Retinal pigment epithelial cell (primary cell): Measurements from ENCODE around the gene GNL1.
"Not testable (repeated sequence)": the region's sequence is repeated elsewhere in the genome, so short reads cannot be mapped to it uniquely, and the experiment has no call there.

Experiments used
- DNase-seq: peaks from one replicate; pipeline ENCODE4 v3.0.0-alpha.2; 2010; ENCODE audit warnings: low read depth
- H3K4me3 ChIP-seq: 2 replicates; pipeline ENCODE4 v1.5.1; 2011; ENCODE audit warnings: mild to moderate bottlenecking, low read length, control low read depth, moderate library complexity
- TF ChIP-seq, protein P1 (sequence below): conservative IDR thresholded peaks from 2 replicates; pipeline ENCODE4 v1.5.1; 2011; ENCODE audit warnings: low read depth, low read length, control low read depth, inconsistent platforms

GNL1 gene

DNA sequence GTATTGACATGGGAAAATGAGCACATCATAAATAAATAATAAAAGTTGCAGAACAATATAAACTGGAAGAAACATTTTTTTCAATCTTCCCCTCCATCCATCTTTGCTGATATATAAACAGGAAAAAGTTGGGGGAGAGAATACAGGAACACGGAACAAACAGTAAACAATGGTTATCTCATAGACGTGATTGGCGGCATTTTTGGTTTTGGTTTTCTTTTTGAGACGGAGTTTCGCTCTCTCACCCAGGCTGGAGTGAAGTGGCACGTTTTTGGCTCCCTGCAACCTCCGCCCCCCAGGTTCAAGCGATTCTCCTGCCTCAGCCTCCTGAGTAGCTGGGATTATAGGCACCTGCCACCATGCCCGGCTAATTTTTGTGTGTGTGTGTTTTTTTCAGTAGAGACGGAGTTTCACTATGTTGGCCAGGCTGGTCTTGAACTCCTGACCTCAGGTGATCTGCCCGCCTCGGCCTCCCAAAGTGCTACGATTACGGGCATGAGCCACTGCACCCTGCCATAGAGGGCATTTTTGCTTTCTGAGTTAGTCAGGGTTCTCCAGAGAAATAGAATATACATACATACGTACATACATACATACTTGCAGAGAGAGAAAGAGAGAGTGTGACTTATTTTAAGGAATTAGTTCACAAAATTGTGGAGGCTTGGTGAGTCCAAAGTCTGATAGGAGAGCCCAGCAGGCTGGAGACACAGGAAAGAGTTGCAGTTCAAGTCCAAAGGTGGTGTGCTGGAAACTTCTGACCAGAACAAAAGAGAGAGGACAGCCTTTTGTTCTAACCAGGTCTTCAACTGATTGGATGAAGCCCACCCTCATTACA, 22.6 kb downstream of the GNL1 start:
- DNase-seq: no peak
- TF ChIP-seq, protein P1, sequence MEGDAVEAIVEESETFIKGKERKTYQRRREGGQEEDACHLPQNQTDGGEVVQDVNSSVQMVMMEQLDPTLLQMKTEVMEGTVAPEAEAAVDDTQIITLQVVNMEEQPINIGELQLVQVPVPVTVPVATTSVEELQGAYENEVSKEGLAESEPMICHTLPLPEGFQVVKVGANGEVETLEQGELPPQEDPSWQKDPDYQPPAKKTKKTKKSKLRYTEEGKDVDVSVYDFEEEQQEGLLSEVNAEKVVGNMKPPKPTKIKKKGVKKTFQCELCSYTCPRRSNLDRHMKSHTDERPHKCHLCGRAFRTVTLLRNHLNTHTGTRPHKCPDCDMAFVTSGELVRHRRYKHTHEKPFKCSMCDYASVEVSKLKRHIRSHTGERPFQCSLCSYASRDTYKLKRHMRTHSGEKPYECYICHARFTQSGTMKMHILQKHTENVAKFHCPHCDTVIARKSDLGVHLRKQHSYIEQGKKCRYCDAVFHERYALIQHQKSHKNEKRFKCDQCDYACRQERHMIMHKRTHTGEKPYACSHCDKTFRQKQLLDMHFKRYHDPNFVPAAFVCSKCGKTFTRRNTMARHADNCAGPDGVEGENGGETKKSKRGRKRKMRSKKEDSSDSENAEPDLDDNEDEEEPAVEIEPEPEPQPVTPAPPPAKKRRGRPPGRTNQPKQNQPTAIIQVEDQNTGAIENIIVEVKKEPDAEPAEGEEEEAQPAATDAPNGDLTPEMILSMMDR: no peak
- no peak overlapping the region for H3K4me3 ChIP-seq

DNA sequence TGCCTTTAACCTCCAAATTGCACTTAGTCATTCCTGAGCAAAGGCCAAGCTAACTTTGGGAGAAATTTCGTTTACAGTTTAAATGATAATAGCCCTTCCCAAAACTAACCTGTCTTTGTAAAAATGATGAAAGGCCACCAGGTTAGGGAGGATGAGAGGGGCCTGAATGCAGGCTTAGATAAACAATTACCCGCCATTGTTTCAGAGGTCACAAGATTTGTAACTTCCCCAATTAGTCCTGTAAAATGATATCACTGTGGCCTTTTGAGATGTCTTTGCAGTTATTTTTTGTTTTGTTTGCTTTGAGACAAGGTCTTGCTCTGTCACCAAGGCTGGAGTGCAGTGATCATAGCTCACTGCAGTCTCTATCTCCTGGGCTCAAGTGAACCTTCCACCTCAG, 26.3 kb downstream of the GNL1 start:
- no peak overlapping the region for H3K4me3 ChIP-seq
- TF ChIP-seq, protein P1: no peak
- DNase-seq: no peak

DNA sequence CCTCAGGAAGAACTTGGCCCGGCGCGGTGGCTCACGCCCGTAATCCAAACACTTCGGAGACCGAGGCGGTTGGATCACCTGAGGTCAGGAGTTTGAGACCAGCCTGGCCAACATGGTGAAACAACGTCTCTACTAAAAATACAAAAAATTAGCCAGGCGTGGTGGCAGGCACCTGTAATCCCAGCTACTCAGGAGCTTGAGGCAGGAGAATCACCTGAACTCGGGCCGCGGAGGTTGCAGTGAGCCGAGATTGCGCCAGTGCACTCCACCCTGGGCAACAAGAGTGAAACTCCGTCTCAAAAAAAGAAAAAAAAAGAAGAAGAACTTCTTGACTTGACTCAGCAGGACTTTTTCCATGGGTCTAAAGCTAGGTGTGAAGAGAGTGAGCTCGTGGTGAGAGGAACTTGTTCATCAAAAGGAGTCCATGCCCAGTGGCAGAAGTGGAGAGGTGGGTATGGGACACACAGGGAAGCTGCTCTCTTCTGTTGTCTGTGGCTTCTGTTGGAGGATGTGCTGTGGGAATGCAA, 26.9 kb downstream of the GNL1 start:
- DNase-seq, H3K4me3 ChIP-seq: not testable (repeated sequence)

DNA sequence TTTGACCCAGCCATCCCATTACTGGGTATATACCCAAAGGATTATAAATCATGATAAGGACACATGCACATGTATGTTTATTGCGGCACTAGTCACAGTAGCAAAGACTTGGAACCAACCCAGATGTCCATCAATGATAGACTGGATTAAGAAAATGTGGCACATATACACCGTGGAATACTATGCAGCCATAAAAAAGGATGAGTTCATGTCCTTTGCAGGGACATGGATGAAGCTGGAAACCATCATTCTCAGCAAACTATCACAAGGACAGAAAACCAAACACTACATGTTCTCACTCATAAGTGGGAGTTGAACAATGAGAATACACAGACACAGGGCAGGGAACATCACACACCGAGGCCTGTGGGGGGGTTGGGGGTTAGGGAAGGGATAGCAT, 29.8 kb downstream of the GNL1 start:
- not testable (repeated sequence) for DNase-seq, H3K4me3 ChIP-seq

DNA sequence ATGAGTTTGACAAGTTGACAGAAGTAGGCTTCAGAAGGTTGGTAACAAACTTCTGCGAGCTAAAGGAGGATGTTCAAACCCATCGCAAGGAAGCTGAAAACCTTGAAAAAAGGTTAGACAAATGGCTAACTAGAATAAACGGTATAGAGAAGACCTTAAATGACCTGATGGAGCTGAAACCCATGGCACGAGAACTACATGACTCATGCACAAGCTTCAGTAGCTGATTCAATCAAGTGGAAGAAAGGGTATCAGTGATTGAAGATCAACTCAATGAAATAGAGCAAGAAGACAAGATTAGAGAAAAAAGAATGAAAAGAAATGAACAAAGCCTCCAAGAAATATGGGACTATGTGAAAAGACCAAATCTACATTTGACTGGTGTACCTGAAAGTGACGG, 34.3 kb downstream of the GNL1 start:
- not testable (repeated sequence) for DNase-seq

DNA sequence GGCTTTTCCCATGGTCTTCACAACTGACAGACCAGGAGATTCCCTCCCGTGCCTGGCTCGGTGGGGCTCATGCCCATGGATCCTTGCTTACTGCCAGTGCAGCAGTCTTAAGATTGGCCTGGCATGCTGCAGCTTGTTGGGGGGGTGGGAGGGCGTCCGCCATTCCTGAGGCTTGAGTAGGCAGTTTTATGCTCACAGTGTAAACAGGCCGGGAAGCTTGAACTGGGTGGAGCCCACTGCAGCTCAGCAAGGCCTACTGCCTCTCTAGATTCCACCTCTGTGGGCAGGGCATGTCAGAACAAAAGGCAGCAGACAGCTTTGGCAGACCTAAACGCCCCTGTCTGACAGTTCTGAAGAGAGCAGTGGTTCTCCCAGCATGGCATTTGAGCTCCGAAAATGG, 35.2 kb downstream of the GNL1 start:
- peak; percentile 36 for DNase-seq
- H3K4me3 ChIP-seq: not testable (repeated sequence)

More for the DNA sequence above, 34.3 kb downstream of the GNL1 start:
- H3K4me3 ChIP-seq: not testable (repeated sequence)

DNA sequence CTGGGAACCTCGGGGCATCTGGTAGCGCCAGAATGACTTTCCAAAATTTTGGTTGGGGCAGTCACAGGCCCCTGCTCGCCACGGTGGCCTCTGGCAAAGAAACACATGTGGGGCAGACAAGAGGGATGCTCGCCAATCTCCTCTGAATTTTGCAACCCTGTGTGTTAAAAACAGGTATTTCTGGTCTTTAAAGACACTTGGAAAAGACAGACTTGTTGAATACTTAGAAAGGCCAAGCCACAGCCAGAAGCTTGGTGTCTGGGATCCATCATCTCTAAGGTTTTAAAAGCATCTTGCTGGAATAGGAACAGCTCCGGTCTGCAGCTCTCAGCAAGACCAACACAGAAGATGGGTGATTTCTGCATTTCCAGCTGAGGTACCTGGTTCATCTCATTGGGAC, 35.8 kb downstream of the GNL1 start:
- H3K4me3 ChIP-seq: no peak overlapping the region
- TF ChIP-seq, protein P1: no peak
- no peak for DNase-seq

DNA sequence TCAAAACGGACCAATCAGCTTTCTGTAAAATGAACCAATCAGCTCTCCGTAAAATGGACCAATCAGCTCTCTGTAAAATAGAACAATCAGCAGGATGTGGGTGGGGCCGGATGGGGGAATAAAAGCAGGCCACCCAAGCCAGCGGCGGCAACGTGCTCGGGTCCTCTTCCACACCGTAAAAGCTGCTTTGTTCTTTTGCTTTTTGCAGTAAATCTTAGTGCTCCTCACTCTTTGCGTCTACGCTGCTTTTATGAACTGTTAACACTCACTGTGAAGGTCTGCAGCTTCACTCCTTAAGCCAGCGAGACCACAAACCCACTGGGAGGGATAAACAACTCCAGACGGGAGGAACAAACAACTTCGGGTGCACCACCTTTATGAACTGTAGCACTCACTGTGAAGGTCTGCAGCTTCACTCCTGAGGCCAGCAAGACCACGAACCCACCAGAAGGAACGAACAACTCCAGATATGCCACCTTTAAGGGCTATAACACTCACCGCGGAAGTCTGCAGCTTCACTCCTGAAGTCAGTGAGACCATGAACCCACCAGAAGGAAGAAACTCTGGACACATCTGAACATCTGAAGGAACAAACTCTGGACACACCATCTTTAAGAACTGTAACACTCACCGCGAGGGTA, 37.7 kb downstream of the GNL1 start:
- not testable (repeated sequence) for H3K4me3 ChIP-seq, DNase-seq

DNA sequence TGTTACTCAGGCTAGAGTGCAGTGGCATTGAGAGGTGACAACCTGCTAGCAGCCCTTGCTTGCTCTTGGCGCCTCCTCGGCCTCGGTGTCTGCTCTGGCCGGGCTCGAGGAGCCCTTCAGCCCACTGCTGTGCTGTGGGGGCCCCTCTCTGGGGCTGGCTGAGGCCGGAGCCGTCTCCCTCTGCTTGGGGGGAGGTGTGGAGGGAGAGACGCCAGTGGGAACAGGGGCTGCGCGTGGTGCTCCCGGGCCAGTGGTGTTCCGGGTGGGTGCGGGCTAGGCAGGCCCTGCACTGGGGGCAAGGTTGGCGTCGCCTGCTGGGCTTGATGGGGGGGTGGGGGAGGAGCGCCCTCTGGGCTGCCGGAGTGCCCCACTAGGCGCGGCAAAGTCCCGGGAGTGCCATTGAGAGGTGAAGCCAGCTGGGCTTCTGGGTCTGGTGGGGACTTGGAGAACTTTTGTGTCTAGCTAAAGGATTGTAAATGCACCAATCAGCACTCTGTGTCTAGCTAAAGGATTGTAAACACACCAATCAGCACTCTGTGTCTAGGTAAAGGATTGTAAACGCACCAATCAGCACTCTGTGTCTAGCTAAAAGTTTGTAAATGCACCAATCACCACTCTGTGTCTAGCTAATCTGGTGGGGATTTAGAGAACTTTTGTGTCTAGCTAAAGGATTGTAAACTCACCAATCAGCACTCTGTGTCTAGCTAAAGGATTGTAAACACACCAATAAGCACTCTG, 38.4 kb downstream of the GNL1 start:
- not testable (repeated sequence) for H3K4me3 ChIP-seq, DNase-seq

DNA sequence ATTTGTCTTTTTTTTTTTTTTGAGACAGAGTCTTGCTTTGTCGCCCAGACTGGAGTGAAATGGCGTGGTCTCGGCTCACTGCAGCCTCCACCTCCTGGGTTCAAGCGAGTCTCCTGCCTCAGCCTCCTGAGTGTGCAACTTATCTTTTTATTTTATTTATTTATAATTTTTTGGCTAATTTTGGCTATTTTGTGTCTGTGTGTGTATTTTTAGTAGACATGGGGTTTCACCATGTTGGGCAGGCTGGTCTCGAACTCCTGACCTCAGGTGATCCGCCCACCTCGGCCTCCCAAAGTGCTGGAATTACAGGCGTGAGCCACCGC, 39.6 kb downstream of the GNL1 start:
- peak overlapping the region; percentile 55 for H3K4me3 ChIP-seq

More for the DNA sequence above, 39.6 kb downstream of the GNL1 start:
- DNase-seq: not testable (repeated sequence)
